ENCODE results near the gene PKDCC. TPM values are rescaled to one million over a fixed set of nuclear protein-coding genes. Genes with fewer than 3 reads are reported as not detected.
"Not testable (repeated sequence)": the region's sequence is repeated elsewhere in the genome, so short reads cannot be mapped to it uniquely, and the experiment has no call there.

PKDCC gene
- total RNA-seq, 6 experiments from 2014 or later = not detected

DNA sequence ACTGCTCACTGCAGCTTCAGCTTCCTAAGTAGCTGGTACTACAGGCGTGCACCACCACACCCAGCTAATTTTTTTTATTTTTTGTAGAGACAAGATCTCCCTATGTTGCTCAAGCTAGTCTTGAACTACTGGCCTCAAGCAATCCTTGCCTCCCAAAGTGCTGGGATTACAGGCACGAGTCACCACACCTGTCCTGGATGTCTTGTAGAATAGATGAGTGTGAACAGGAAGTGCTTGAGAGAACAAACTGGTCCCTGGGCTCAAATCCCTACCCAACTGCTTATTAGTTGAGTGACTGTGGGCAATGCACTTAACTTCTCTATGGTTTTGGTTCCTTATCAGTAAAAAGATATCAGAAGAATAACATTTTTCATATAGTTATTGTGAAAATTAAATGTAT lies 34.2 kb downstream of the PKDCC start:
- TF ChIP-seq, protein P1, sequence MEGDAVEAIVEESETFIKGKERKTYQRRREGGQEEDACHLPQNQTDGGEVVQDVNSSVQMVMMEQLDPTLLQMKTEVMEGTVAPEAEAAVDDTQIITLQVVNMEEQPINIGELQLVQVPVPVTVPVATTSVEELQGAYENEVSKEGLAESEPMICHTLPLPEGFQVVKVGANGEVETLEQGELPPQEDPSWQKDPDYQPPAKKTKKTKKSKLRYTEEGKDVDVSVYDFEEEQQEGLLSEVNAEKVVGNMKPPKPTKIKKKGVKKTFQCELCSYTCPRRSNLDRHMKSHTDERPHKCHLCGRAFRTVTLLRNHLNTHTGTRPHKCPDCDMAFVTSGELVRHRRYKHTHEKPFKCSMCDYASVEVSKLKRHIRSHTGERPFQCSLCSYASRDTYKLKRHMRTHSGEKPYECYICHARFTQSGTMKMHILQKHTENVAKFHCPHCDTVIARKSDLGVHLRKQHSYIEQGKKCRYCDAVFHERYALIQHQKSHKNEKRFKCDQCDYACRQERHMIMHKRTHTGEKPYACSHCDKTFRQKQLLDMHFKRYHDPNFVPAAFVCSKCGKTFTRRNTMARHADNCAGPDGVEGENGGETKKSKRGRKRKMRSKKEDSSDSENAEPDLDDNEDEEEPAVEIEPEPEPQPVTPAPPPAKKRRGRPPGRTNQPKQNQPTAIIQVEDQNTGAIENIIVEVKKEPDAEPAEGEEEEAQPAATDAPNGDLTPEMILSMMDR (IDR thresholded peaks at IDR 0.05) = no peak
- Mint-ChIP-seq H3K27ac (no peak overlapping the region), H3K4me1 (ENCODE audit: low read depth) (peaks cover 14% of the 10 kb centered on the region), H3K9me3 (no peaks in the 10 kb centered on the region), H3K4me3 (no peak overlapping the region), H3K36me3 (ENCODE audit: low read depth) (no peaks in the 10 kb centered on the region), H3K27me3 (ENCODE audit: insufficient read depth) (peaks cover 35% of the 10 kb centered on the region)
- DNase-seq = no peak

DNA sequence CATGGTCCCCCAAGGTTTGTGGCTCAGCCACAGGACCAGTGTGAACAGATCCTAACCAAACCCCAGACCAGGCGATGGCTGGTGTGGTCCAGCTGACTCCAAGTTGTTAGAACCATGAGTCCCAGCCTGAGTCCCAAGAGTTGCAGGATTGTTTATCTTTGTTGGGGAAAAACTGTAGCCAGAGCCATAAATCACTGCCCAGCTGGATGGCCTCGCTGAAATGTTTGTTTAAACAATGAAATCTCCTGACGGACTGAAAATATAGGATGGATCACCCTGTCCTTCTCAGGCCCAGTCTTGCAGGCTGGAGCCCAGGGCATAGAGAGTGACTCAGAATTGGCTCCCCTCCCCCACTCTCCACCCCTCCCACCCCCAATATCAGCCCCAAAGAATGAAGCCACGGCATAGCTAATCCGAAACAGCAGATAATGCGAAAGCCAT lies 36.4 kb downstream of the PKDCC start:
- H3K27me3 Mint-ChIP-seq (ENCODE audit: insufficient read depth) = peaks cover 19% of the 10 kb centered on the region
- DNase-seq = no peak
- H3K27ac Mint-ChIP-seq = no peak overlapping the region
- peaks cover 14% of the 10 kb centered on the region for H3K4me1 Mint-ChIP-seq (ENCODE audit: low read depth)
- H3K4me3 Mint-ChIP-seq = no peak overlapping the region
- TF ChIP-seq, protein P1 (IDR thresholded peaks at IDR 0.05) = no peak
- H3K9me3 Mint-ChIP-seq = no peaks in the 10 kb centered on the region
- H3K36me3 Mint-ChIP-seq (ENCODE audit: low read depth) = no peaks in the 10 kb centered on the region

DNA sequence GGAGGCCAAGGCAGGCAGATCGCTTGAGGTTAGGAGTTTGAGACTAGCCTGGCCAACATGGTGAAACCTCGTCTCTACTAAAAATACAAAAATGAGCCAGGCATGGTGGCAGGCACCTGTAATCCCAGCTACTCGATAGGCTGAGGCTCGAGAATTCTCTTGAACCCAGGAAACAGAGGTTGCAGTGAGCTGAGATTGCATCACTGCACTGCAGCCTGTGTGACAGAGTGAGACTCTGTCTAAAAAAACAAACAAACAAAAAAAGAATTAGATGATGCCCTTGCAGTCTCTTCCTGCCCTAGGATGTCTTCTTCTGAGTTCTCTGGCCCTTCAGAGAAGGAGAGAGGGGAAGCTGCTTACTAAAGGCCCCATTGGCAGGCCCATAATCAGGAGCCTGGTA lies 37.2 kb downstream of the PKDCC start:
- not testable (repeated sequence) for H3K9me3 Mint-ChIP-seq; DNase-seq; H3K36me3 Mint-ChIP-seq (ENCODE audit: low read depth); H3K27ac Mint-ChIP-seq; H3K4me3 Mint-ChIP-seq
- Mint-ChIP-seq H3K4me1 (ENCODE audit: low read depth) (peaks cover 14% of the 10 kb centered on the region), H3K27me3 (ENCODE audit: insufficient read depth) (peaks cover 14% of the 10 kb centered on the region)

DNA sequence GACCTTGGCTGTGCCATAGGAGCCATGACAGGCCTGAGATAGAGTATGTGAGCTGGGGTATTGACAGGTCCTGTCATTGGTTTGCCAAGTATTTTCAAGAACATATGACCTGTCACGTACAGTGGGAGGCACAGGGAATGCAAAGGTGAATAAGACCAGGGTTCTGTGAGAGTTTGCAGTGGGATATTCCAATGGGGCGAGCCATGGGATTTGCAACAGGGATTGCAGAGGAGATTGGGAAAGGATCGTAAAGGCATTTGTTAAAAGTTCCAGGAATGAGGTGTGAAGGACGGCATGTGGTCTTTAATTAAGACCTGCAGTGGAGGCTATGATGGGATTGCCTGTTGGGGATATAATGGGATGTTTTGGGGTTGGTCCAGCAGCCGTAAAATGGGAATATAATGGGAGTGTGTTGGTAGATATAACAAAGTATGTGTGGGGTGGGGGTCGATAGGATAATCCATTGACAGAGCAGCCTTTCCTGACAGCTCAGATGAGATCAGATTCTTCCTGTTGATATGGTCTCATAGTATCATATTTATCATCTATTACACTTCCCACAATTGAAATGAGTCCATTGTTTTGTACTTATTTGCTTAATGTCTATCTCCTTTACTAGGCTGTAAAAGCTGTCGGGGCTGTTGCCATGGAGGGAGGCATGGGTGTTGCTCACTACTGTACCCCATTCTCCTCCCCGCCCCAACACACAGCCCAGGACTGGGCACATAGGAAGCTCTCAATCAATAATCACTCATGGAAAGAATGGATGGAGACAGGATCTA lies 38.1 kb downstream of the PKDCC start:
- DNase-seq = no peak
- TF ChIP-seq, protein P1 (IDR thresholded peaks at IDR 0.05) = no peak
- Mint-ChIP-seq H3K27me3 (ENCODE audit: insufficient read depth) (peaks cover 16% of the 10 kb centered on the region), H3K4me1 (ENCODE audit: low read depth) (peaks cover 14% of the 10 kb centered on the region), H3K4me3 (no peak overlapping the region), H3K27ac (no peak overlapping the region), H3K36me3 (ENCODE audit: low read depth) (no peaks in the 10 kb centered on the region), H3K9me3 (no peaks in the 10 kb centered on the region)

DNA sequence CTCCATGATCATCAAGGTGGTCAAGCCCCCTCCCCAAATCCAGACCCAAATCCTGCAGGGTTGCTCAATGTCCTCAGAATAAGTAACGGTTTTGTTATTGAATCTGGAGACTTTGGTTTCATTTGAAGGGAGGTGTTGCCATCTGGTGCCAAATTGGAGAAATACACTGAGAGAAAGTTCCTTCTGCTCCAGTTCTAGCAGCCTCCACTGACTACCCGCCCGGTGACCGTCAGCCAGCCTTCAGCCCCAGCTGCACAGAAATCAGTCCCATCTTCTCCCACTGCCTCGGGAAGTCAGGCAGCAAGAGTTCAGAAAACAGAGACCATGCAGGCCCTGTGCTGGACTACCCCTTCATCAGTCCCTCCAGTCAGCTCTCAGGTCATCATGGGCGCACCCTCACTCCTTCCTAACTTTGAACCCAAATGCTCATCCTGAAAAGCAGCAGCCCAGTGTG lies 38.7 kb downstream of the PKDCC start:
- peak; percentile 48 for DNase-seq
- Mint-ChIP-seq H3K36me3 (ENCODE audit: low read depth) (no peaks in the 10 kb centered on the region), H3K27ac (no peak overlapping the region), H3K27me3 (ENCODE audit: insufficient read depth) (peaks cover 11% of the 10 kb centered on the region), H3K4me3 (no peak overlapping the region), H3K4me1 (ENCODE audit: low read depth) (peaks cover 14% of the 10 kb centered on the region), H3K9me3 (no peaks in the 10 kb centered on the region)
- TF ChIP-seq, protein P1 (IDR thresholded peaks at IDR 0.05) = peak; percentile 82

DNA sequence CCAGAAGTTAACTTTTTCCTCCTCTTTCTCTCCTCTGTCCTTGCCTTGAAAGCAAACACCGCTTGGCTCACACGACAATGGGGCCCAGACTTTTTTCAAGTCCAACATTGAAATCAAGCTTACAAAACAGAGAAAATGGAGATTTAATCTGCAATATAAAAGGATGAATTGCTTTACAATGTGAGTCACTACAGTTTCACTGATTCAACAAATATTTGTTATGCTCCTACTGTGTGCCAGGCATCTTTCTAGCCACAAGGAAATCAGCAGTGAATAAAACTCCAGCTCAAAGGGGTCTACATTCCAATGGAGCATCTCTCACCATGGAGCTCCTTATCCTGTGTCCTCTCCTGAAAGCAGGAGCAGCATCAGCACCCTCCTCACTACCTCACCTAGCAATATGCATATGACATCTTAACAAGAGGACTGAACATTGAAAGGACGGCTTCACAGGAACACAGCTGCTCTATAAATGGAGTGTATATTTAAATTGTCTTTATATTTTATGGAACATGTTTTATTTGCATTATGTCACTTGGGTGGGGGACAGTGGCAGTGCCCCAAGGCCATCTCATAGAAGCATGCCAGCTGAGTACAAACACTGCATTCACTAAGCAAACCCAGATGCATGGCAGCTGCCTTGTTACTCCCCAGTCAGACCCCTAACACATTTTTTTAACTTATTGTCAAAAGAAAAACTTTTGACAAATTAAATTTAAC lies 39.5 kb downstream of the PKDCC start:
- Mint-ChIP-seq H3K27me3 (ENCODE audit: insufficient read depth) (peaks cover 11% of the 10 kb centered on the region), H3K27ac (no peak overlapping the region), H3K36me3 (ENCODE audit: low read depth) (no peaks in the 10 kb centered on the region), H3K9me3 (no peaks in the 10 kb centered on the region), H3K4me3 (no peak overlapping the region), H3K4me1 (ENCODE audit: low read depth) (peaks cover 20% of the 10 kb centered on the region)
- TF ChIP-seq, protein P1 (IDR thresholded peaks at IDR 0.05) = no peak
- DNase-seq = no peak

Data from HFFc6 (cell line).